Immature natural killer cell (primary cell): ENCODE results near the gene MIEF2. TPM values are rescaled to one million over a fixed set of nuclear protein-coding genes. Genes with fewer than 3 reads are reported as not detected.

Experiments
- DNase-seq, 3 donors: peaks; one replicate each; pipeline ENCODE4 v3.0.0; 2022; ENCODE audit warnings: mixed read lengths in 1 of 3
- H3K27ac Mint-ChIP-seq, 6 donors: one replicate each; pipeline ENCODE4 v1.8.0; 2020; ENCODE audit warnings: mixed read lengths in 6 of 6, mild to moderate bottlenecking in 5 of 6, inconsistent platforms in 4 of 6, moderate library complexity in 3 of 6
- H3K27me3 Mint-ChIP-seq, 3 donors: one replicate each; pipeline ENCODE4 v1.8.0; 2020 to 2021; ENCODE audit warnings: low read depth in 3 of 3, mild to moderate bottlenecking in 3 of 3, mixed read lengths in 3 of 3, moderate library complexity in 3 of 3, inconsistent platforms in 1 of 3
- H3K36me3 Mint-ChIP-seq, 3 donors: one replicate each; pipeline ENCODE4 v1.8.0; 2020; ENCODE audit warnings: mixed read lengths in 3 of 3, inconsistent platforms in 2 of 3, mild to moderate bottlenecking in 2 of 3
- H3K4me1 Mint-ChIP-seq, 2 donors: one replicate each; pipeline ENCODE4 v1.8.0; 2020; ENCODE audit warnings: inconsistent platforms in 2 of 2, mild to moderate bottlenecking in 2 of 2, mixed read lengths in 2 of 2, moderate library complexity in 1 of 2
- H3K4me3 Mint-ChIP-seq, 5 donors: one replicate each; pipeline ENCODE4 v1.8.0; 2020; ENCODE audit warnings: mild to moderate bottlenecking in 5 of 5, mixed read lengths in 5 of 5, inconsistent platforms in 3 of 5, moderate library complexity in 3 of 5
- H3K9me3 Mint-ChIP-seq, 6 donors: one replicate each; pipeline ENCODE4 v1.8.0; 2020; ENCODE audit warnings: mild to moderate bottlenecking in 6 of 6, mixed read lengths in 6 of 6, inconsistent platforms in 4 of 6, moderate library complexity in 3 of 6
- polyA plus RNA-seq, 3 donors: library from polyadenylated mRNA; unstranded; fragments of 300-500 nt; fragmentation: Illumina TruSeq; gene quantifications; one replicate each; pipeline ENCODE4 v1.2.3, GENCODE V29; 2021

MIEF2 gene
- polyA plus RNA-seq, 3 donors from 2014 or later, result 14.9 to 20.1 (median 17.4) TPM

GRCh38 chr17:18246109-18246725, 14.2 kb upstream of the MIEF2 start:
- no peak overlapping the region for H3K27ac Mint-ChIP-seq
- DNase-seq, result no peak
- H3K9me3 Mint-ChIP-seq, result no peaks in the 10 kb centered on the region
- H3K4me1 Mint-ChIP-seq, result peaks cover 2 to 7% of the 10 kb centered on the region in 2 donors
- peaks cover 3 to 13% (median 7%) of the 10 kb centered on the region in 3 donors for H3K36me3 Mint-ChIP-seq
- H3K4me3 Mint-ChIP-seq, result no peak overlapping the region
- H3K27me3 Mint-ChIP-seq, result peaks cover 1 to 5% (median 4%) of the 10 kb centered on the region in 3 donors

- Mint-ChIP-seq H3K9me3 (no peaks in the 10 kb centered on the region), H3K36me3 (peaks cover 3 to 13% (median 7%) of the 10 kb centered on the region in 3 donors), H3K27me3 (peaks cover 1 to 5% (median 4%) of the 10 kb centered on the region in 3 donors), H3K27ac (no peak overlapping the region), H3K4me3 (no peak overlapping the region), H3K4me1 (peaks cover 2 to 7% of the 10 kb centered on the region in 2 donors)
- no peak for DNase-seq
These were observed 13.4 kb upstream of the MIEF2 start for GRCh38 chr17:18246880-18247612.

GRCh38 chr17:18247613-18248001, 12.9 kb upstream of the MIEF2 start:
- H3K27me3 Mint-ChIP-seq, result peaks cover 1 to 5% (median 4%) of the 10 kb centered on the region in 3 donors
- H3K4me3 Mint-ChIP-seq, result no peak overlapping the region
- no peaks in the 10 kb centered on the region for H3K9me3 Mint-ChIP-seq
- peak overlapping the region in 1 of 6 donors; percentile 42 for H3K27ac Mint-ChIP-seq
- no peak for DNase-seq
- peaks cover 3 to 13% (median 7%) of the 10 kb centered on the region in 3 donors for H3K36me3 Mint-ChIP-seq
- H3K4me1 Mint-ChIP-seq, result peaks cover 2 to 7% of the 10 kb centered on the region in 2 donors

GRCh38 chr17:18248300-18248731, 12.1 kb upstream of the MIEF2 start:
- DNase-seq, result peak; percentile 42 to 65 (median 49)
- Mint-ChIP-seq H3K4me3 (no peak overlapping the region), H3K27ac (peak overlapping the region in 5 of 6 donors; percentile 2 to 80 (median 42)), H3K9me3 (no peaks in the 10 kb centered on the region), H3K4me1 (peaks cover 2 to 7% of the 10 kb centered on the region in 2 donors), H3K36me3 (peaks cover 3 to 13% (median 7%) of the 10 kb centered on the region in 3 donors), H3K27me3 (peaks cover 1 to 5% (median 4%) of the 10 kb centered on the region in 3 donors)

- peaks cover 1 to 6% (median 5%) of the 10 kb centered on the region in 3 donors for H3K27me3 Mint-ChIP-seq
- H3K27ac Mint-ChIP-seq, result peak overlapping the region in 1 of 6 donors; percentile 2
- H3K36me3 Mint-ChIP-seq, result peaks cover 3 to 13% (median 7%) of the 10 kb centered on the region in 3 donors
- H3K4me1 Mint-ChIP-seq, result peaks cover 2 to 7% of the 10 kb centered on the region in 2 donors
- H3K9me3 Mint-ChIP-seq, result no peaks in the 10 kb centered on the region
- H3K4me3 Mint-ChIP-seq, result no peak overlapping the region
- DNase-seq, result no peak
These were observed 11.7 kb upstream of the MIEF2 start for GRCh38 chr17:18248811-18249210.

- Mint-ChIP-seq H3K4me3 (no peak overlapping the region), H3K27me3 (peaks cover 1 to 6% (median 5%) of the 10 kb centered on the region in 3 donors), H3K4me1 (peaks cover 2 to 7% of the 10 kb centered on the region in 2 donors), H3K27ac (peak overlapping the region in 1 of 6 donors; percentile 46), H3K36me3 (peaks cover 3 to 13% (median 7%) of the 10 kb centered on the region in 3 donors), H3K9me3 (no peaks in the 10 kb centered on the region)
- DNase-seq, result no peak
These were observed 10.2 kb upstream of the MIEF2 start for GRCh38 chr17:18250259-18250658.

- no peak overlapping the region for H3K4me3 Mint-ChIP-seq
- H3K27me3 Mint-ChIP-seq, result peaks cover 0 to 5% (median 4%) of the 10 kb centered on the region in 3 donors
- no peak for DNase-seq
- H3K27ac Mint-ChIP-seq, result peak overlapping the region in 1 of 6 donors; percentile 46
- no peaks in the 10 kb centered on the region for H3K9me3 Mint-ChIP-seq
- H3K36me3 Mint-ChIP-seq, result peaks cover 3 to 10% (median 7%) of the 10 kb centered on the region in 3 donors
- H3K4me1 Mint-ChIP-seq, result peaks cover 2 to 7% of the 10 kb centered on the region in 2 donors
These were observed 9.8 kb upstream of the MIEF2 start for GRCh38 chr17:18250708-18251107.

GRCh38 chr17:18251204-18251603, 9.3 kb upstream of the MIEF2 start:
- H3K9me3 Mint-ChIP-seq, result no peaks in the 10 kb centered on the region
- peaks cover 4 to 11% of the 10 kb centered on the region in 2 donors for H3K4me1 Mint-ChIP-seq
- H3K27ac Mint-ChIP-seq, result no peak overlapping the region

GRCh38 chr17:18252160-18252559, 8.3 kb upstream of the MIEF2 start:
- H3K27ac Mint-ChIP-seq, result no peak overlapping the region
- peaks cover 13 to 19% of the 10 kb centered on the region in 2 donors for H3K4me1 Mint-ChIP-seq
- peaks cover 3 to 10% (median 7%) of the 10 kb centered on the region in 3 donors for H3K36me3 Mint-ChIP-seq
- H3K9me3 Mint-ChIP-seq, result no peaks in the 10 kb centered on the region
- no peak for DNase-seq
- H3K27me3 Mint-ChIP-seq, result peaks cover 0 to 5% (median 2%) of the 10 kb centered on the region in 3 donors
- H3K4me3 Mint-ChIP-seq, result no peak overlapping the region

More at GRCh38 chr17:18251204-18251603, 9.3 kb upstream of the MIEF2 start:
- Mint-ChIP-seq H3K36me3 (peaks cover 3 to 10% (median 7%) of the 10 kb centered on the region in 3 donors), H3K27me3 (peaks cover 0 to 5% (median 3%) of the 10 kb centered on the region in 3 donors), H3K4me3 (no peak overlapping the region)
- DNase-seq, result no peak

- H3K27ac Mint-ChIP-seq, result peak overlapping the region in 1 of 6 donors; percentile 4
- peaks cover 0 to 7% (median 6%) of the 10 kb centered on the region in 3 donors for H3K36me3 Mint-ChIP-seq
- peaks cover 0 to 5% (median 2%) of the 10 kb centered on the region in 3 donors for H3K27me3 Mint-ChIP-seq
- H3K4me3 Mint-ChIP-seq, result no peak overlapping the region
- H3K9me3 Mint-ChIP-seq, result no peaks in the 10 kb centered on the region
- H3K4me1 Mint-ChIP-seq, result peaks cover 19 to 23% of the 10 kb centered on the region in 2 donors
- no peak for DNase-seq
These were observed 7.1 kb upstream of the MIEF2 start for GRCh38 chr17:18253187-18253884.

GRCh38 chr17:18253947-18254821, 6.3 kb upstream of the MIEF2 start:
- Mint-ChIP-seq H3K27me3 (peaks cover 0 to 5% (median 2%) of the 10 kb centered on the region in 3 donors), H3K4me1 (peaks cover 23 to 26% of the 10 kb centered on the region in 2 donors), H3K27ac (no peak overlapping the region), H3K36me3 (peaks cover 0 to 7% (median 5%) of the 10 kb centered on the region in 3 donors), H3K4me3 (no peak overlapping the region), H3K9me3 (no peaks in the 10 kb centered on the region)
- no peak for DNase-seq

- Mint-ChIP-seq H3K9me3 (no peaks in the 10 kb centered on the region), H3K4me1 (peaks cover 29 to 32% of the 10 kb centered on the region in 2 donors), H3K4me3 (peak overlapping the region in 2 of 5 donors; percentile 13 to 15), H3K27ac (no peak overlapping the region), H3K36me3 (peaks cover 0 to 6% (median 5%) of the 10 kb centered on the region in 3 donors), H3K27me3 (peaks cover 0 to 5% (median 2%) of the 10 kb centered on the region in 3 donors)
- DNase-seq, result no peak
These were observed 5.4 kb upstream of the MIEF2 start for GRCh38 chr17:18254888-18255649.
